H1 (cell line): ENCODE measurements around the gene SMAD1. TPM values are rescaled to one million over a fixed set of nuclear protein-coding genes. Genes with fewer than 3 reads are reported as not detected.

Experiments
- CTCF ChIA-PET: fragments of 300-600 bp; sonication (Branson Sonifier 250); formaldehyde crosslinking; loops from one replicate; lab custom pipeline; 2021; ENCODE audit not compliant: partially characterized antibody; lab: Charles Lee
- POLR2A ChIA-PET: fragments of 300-600 bp; sonication (Branson Sonifier 250); formaldehyde crosslinking; loops from one replicate; lab custom pipeline; 2021; ENCODE audit warnings: inconsistent platforms; ENCODE audit not compliant: partially characterized antibody; lab: Charles Lee
- DNase-seq, 2 experiments: peaks; one replicate each; pipeline versions ENCODE4 v3.0.0 to v3.0.0-alpha.2; 2010 to 2022; ENCODE audit warnings: low spot score in 2 of 2, low read depth in 1 of 2, mixed read lengths in 1 of 2
- FAIRE-seq: peaks from 2 replicates; lab custom pipeline; 2011; peaks lifted over from hg19 to GRCh38; lab: Jason Lieb, UNC
- H2AFZ ChIP-seq: 2 replicates; pipeline ENCODE4 v1.8.1; 2012; ENCODE audit warnings: low read length, inconsistent platforms
- H2AK5ac ChIP-seq: 2 replicates; pipeline ENCODE4 v1.6.1; 2013; ENCODE audit warnings: low read depth, low read length
- H2BK120ac ChIP-seq: replicated peaks from 2 replicates; pipeline ENCODE3; 2013; ENCODE audit warnings: low read depth, low read length, inconsistent platforms
- H2BK12ac ChIP-seq: 2 replicates; pipeline ENCODE4 v1.6.1; 2013; ENCODE audit warnings: low read depth, low read length
- H2BK15ac ChIP-seq: 2 replicates; pipeline ENCODE4 v1.6.1; 2013; ENCODE audit warnings: low read length
- H2BK20ac ChIP-seq: 2 replicates; pipeline ENCODE4 v1.6.1; 2013; ENCODE audit warnings: low read length
- H2BK5ac ChIP-seq: 2 replicates; pipeline ENCODE4 v1.6.1; 2013; ENCODE audit warnings: low read depth, low read length
- H3K14ac ChIP-seq: 2 replicates; pipeline ENCODE4 v1.6.1; 2013; ENCODE audit warnings: inconsistent platforms; ENCODE audit not compliant: insufficient read length
- H3K18ac ChIP-seq: 2 replicates; pipeline ENCODE4 v1.6.1; 2013; ENCODE audit warnings: low read length; ENCODE audit errors: extremely low read depth
- H3K23ac ChIP-seq: 2 replicates; pipeline ENCODE4 v1.6.1; 2013; ENCODE audit warnings: inconsistent platforms; ENCODE audit not compliant: insufficient read length
- H3K23me2 ChIP-seq: 2 replicates; pipeline ENCODE4 v1.6.1; 2013; ENCODE audit warnings: low read depth, low read length
- H3K27ac ChIP-seq: 2 replicates; pipeline ENCODE4 v1.6.1; 2011; ENCODE audit warnings: low read depth, low read length, inconsistent platforms
- H3K27me3 ChIP-seq, 4 experiments: replicated peaks in 1 of 4; 1 replicate in 1 of 4; 2 replicates in 3 of 4; pipeline versions ENCODE4 v1.6.1 to v1.8.1; 2011 to 2013; ENCODE audit warnings: low read length in 3 of 4, mild to moderate bottlenecking in 3 of 4, inconsistent platforms in 2 of 4, mixed read lengths in 2 of 4, moderate library complexity in 1 of 4; ENCODE audit not compliant: control insufficient read depth in 3 of 4, insufficient read depth in 3 of 4; ENCODE audit errors: extremely low read depth in 1 of 4
- H3K36me3 ChIP-seq, 4 experiments: 2 replicates each; pipeline versions ENCODE4 v1.6.1 to v1.8.1; 2011 to 2013; ENCODE audit warnings: mild to moderate bottlenecking in 4 of 4, low read length in 3 of 4, moderate library complexity in 2 of 4, control low read depth in 1 of 4, inconsistent platforms in 1 of 4; ENCODE audit not compliant: insufficient read depth in 4 of 4, control insufficient read depth in 2 of 4
- H3K4ac ChIP-seq: replicated peaks from 2 replicates; pipeline ENCODE3; 2013; ENCODE audit warnings: low read length, low read depth, mixed read lengths, inconsistent platforms; ENCODE audit not compliant: insufficient read length
- H3K4me1 ChIP-seq, 4 experiments: replicated peaks in 1 of 4; 1 replicate in 1 of 4; 2 replicates in 3 of 4; pipeline versions ENCODE4 v1.6.1 to v1.8.1; 2011 to 2013; ENCODE audit warnings: low read length in 3 of 4, inconsistent platforms in 2 of 4, mixed read lengths in 1 of 4; ENCODE audit not compliant: insufficient read depth in 4 of 4, control insufficient read depth in 3 of 4
- H3K4me2 ChIP-seq, 2 experiments: 2 replicates each; pipeline versions ENCODE4 v1.6.1 to v1.8.1; 2011 to 2013; ENCODE audit warnings: low read depth in 2 of 2, low read length in 2 of 2, control low read depth in 1 of 2, inconsistent platforms in 1 of 2, mild to moderate bottlenecking in 1 of 2; ENCODE audit not compliant: insufficient read depth in 1 of 2
- H3K4me3 ChIP-seq, 4 experiments: fragments of 200-600, 300-600 bp in 1 of 4; sonication (generic), shearing (Covaris generic), sonication (Bioruptor Twin) in 1 of 4; 2 replicates each; pipeline versions ENCODE4 v1.5.1 to v1.8.1; 2011 to 2016; ENCODE audit warnings: low read length in 4 of 4, low read depth in 3 of 4, control low read depth in 2 of 4, inconsistent platforms in 2 of 4, mild to moderate bottlenecking in 2 of 4, mixed read lengths in 1 of 4, moderate library complexity in 1 of 4; ENCODE audit not compliant: insufficient read depth in 2 of 4; ENCODE audit errors: extremely low read depth in 1 of 4
- H3K56ac ChIP-seq: replicated peaks from 2 replicates; pipeline ENCODE3; 2013; ENCODE audit warnings: low read depth, mild to moderate bottlenecking, mixed read lengths, low read length, inconsistent platforms; ENCODE audit not compliant: insufficient read length
- H3K79me1 ChIP-seq: 2 replicates; pipeline ENCODE4 v1.6.1; 2013; ENCODE audit warnings: low read depth, low read length, control low read depth
- H3K79me2 ChIP-seq, 2 experiments: 2 replicates each; pipeline versions ENCODE4 v1.6.1 to v1.8.1; 2012 to 2013; ENCODE audit warnings: low read length in 2 of 2, mild to moderate bottlenecking in 2 of 2, inconsistent platforms in 1 of 2; ENCODE audit not compliant: insufficient read depth in 2 of 2, control insufficient read depth in 1 of 2
- H3K9ac ChIP-seq, 4 experiments: replicated peaks in 1 of 4; 1 replicate in 1 of 4; 2 replicates in 3 of 4; pipeline versions ENCODE4 v1.6.1 to v1.8.1; 2011 to 2013; ENCODE audit warnings: low read depth in 3 of 4, low read length in 3 of 4, control low read depth in 2 of 4, mild to moderate bottlenecking in 2 of 4, moderate library complexity in 2 of 4, inconsistent platforms in 1 of 4; ENCODE audit errors: extremely low read depth in 1 of 4
- H3K9me3 ChIP-seq, 2 experiments: 2 replicates each; pipeline versions ENCODE4 v1.6.1 to v1.8.1; 2012 to 2013; ENCODE audit warnings: mild to moderate bottlenecking in 2 of 2, moderate library complexity in 2 of 2, control low read depth in 1 of 2, inconsistent platforms in 1 of 2, low read depth in 1 of 2, low read length in 1 of 2, mixed read lengths in 1 of 2; ENCODE audit not compliant: insufficient read depth in 2 of 2
- H4K20me1 ChIP-seq, 2 experiments: replicated peaks in 1 of 2; 2 replicates each; pipeline versions ENCODE3 to v1.8.1; 2011 to 2013; ENCODE audit warnings: inconsistent platforms in 2 of 2, low read length in 2 of 2, mild to moderate bottlenecking in 1 of 2; ENCODE audit not compliant: insufficient read depth in 2 of 2, control insufficient read depth in 1 of 2
- H4K5ac ChIP-seq: 2 replicates; pipeline ENCODE4 v1.6.1; 2013; ENCODE audit warnings: low read length, low read depth, mixed read lengths, inconsistent platforms; ENCODE audit not compliant: insufficient read length
- H4K8ac ChIP-seq: 2 replicates; pipeline ENCODE4 v1.8.0; 2013; ENCODE audit warnings: mild to moderate bottlenecking, moderate library complexity, low read length, inconsistent platforms; ENCODE audit not compliant: insufficient read depth; ENCODE audit errors: extremely low read depth
- H4K91ac ChIP-seq: replicated peaks from 2 replicates; pipeline ENCODE3; 2013; ENCODE audit warnings: low read length, mixed read lengths, inconsistent platforms; ENCODE audit not compliant: insufficient read length
- PHF8 ChIP-seq: fragments of 200-600 bp; sonication (generic); conservative IDR thresholded peaks from 2 replicates; pipeline ENCODE4 v1.7.1; 2012; ENCODE audit warnings: low read depth, mild to moderate bottlenecking, inconsistent platforms, low read length, moderate library complexity
- WGBS, 2 experiments: shearing (Covaris generic) in 1 of 2; methylation state at CpG; one replicate each; pipeline versions ENCODE4 v1.1.6 to v1.1.7; 2013 to 2015; ENCODE audit warnings: low lambda C conversion rate in 2 of 2, mixed read lengths in 2 of 2, inconsistent platforms in 1 of 2, low coverage in 1 of 2, missing lambda C conversion rate in 1 of 2; ENCODE audit not compliant: insufficient replicate concordance in 2 of 2, insufficient coverage in 1 of 2, insufficient read length in 1 of 2; ENCODE audit errors: extremely low coverage in 1 of 2, missing lambda C conversion rate in 1 of 2; 5-methylcytosine and 5-hydroxymethylcytosine counted together
- polyA plus RNA-seq, 7 experiments: library from polyadenylated mRNA; depleted of rRNA in 3 of 7; stranded (reverse) in 5 of 7; unstranded in 2 of 7; fragments of >200 nt in 5 of 7; fragments of 200-250 nt in 2 of 7; gene quantifications; 1 replicate in 5 of 7; 2 replicates in 1 of 7; 4 replicates in 1 of 7; pipeline versions ENCODE4 v1.2.1 to v1.2.3, GENCODE V29; 2011 to 2013; ENCODE audit warnings: missing spikeins in 2 of 7, mixed read lengths in 2 of 7
- total RNA-seq: library from RNA; stranded (reverse); fragmentation: NEBNext Ultra II Directional; extraction: Animal tissue kit (Norgen Biotek cat#: 25700); gene quantifications from 2 replicates; pipeline ENCODE4 v1.2.1, GENCODE V29; 2021

The SMAD1 gene
- total and polyA plus RNA-seq, 2 of the 8 experiments (the other 6 are each of a cell fraction or from before 2014, with no cell fraction given): 22.6 to 25.3 TPM

- Histone ChIP-seq H4K8ac (no peak overlapping the region), H3K79me1 (no peaks in the 10 kb centered on the region), H3K36me3 (no peaks in the 10 kb centered on the region), H3K56ac (no peak overlapping the region), H3K9me3 (no peaks in the 10 kb centered on the region), H2BK5ac (no peak overlapping the region), H3K14ac (no peak overlapping the region), H3K27me3 (no peaks in the 10 kb centered on the region), H4K91ac (no peak overlapping the region), H3K9ac (no peak overlapping the region), H3K4me2 (no peak overlapping the region), H4K20me1 (no peaks in the 10 kb centered on the region), H2BK12ac (no peak overlapping the region), H3K4me3 (no peak overlapping the region), H3K79me2 (0 out of 4 replicates have a peak, but pooled peaks cover 0 to 2% of the 10 kb centered on the region in 2 experiments), H4K5ac (no peak overlapping the region), H3K4me1 (peaks cover 0 to 2% (median 0%) of the 10 kb centered on the region in 4 experiments; a peak in 1 of 7 replicates), H3K18ac (no peak overlapping the region), H2BK120ac (no peak overlapping the region), H2AK5ac (no peak overlapping the region), H3K27ac (no peak overlapping the region), H3K4ac (no peak overlapping the region), H3K23me2 (no peaks in the 10 kb centered on the region), H2BK15ac (no peak overlapping the region), H2AFZ (no peak overlapping the region), H3K23ac (no peak overlapping the region), H2BK20ac (no peak overlapping the region)
- ChIA-PET POLR2A (no interaction called here), CTCF (no interaction called here)
- FAIRE-seq (no peak), DNase-seq (no peak)
- WGBS, 2 experiments: 79% methylated on average over 5 of the region's 5 CpGs; no CpG with 5 or more reads in 1 of the 2 experiments
- TF ChIP-seq PHF8: no peak
Observed at GRCh38 chr4:145531859-145532258, 50.2 kb downstream of the SMAD1 start.
